GM12865 (cell line): ENCODE data around the gene EDN2.

Source experiments
- DNase-seq: peaks from one replicate; pipeline ENCODE4 v3.0.0; 2010; ENCODE audit warnings: low read depth
- H3K4me3 ChIP-seq: 2 replicates; pipeline ENCODE4 v1.5.1; 2011; ENCODE audit warnings: mild to moderate bottlenecking, low read depth, low read length, control low read depth
- TF ChIP-seq, protein P1 (sequence below): IDR thresholded peaks from 2 replicates; pipeline ENCODE4 v1.5.1; 2011; ENCODE audit warnings: low read length, control low read depth, low read depth, inconsistent platforms; ENCODE audit not compliant: insufficient read depth; ENCODE audit errors: missing control alignments

EDN2 gene

GRCh38 chr1:41473738-41474362 is 10.6 kb downstream of the EDN2 start:
- DNase-seq, result no peak
- H3K4me3 ChIP-seq, result no peak overlapping the region
- TF ChIP-seq, protein P1, sequence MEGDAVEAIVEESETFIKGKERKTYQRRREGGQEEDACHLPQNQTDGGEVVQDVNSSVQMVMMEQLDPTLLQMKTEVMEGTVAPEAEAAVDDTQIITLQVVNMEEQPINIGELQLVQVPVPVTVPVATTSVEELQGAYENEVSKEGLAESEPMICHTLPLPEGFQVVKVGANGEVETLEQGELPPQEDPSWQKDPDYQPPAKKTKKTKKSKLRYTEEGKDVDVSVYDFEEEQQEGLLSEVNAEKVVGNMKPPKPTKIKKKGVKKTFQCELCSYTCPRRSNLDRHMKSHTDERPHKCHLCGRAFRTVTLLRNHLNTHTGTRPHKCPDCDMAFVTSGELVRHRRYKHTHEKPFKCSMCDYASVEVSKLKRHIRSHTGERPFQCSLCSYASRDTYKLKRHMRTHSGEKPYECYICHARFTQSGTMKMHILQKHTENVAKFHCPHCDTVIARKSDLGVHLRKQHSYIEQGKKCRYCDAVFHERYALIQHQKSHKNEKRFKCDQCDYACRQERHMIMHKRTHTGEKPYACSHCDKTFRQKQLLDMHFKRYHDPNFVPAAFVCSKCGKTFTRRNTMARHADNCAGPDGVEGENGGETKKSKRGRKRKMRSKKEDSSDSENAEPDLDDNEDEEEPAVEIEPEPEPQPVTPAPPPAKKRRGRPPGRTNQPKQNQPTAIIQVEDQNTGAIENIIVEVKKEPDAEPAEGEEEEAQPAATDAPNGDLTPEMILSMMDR, result no peak

DNA sequence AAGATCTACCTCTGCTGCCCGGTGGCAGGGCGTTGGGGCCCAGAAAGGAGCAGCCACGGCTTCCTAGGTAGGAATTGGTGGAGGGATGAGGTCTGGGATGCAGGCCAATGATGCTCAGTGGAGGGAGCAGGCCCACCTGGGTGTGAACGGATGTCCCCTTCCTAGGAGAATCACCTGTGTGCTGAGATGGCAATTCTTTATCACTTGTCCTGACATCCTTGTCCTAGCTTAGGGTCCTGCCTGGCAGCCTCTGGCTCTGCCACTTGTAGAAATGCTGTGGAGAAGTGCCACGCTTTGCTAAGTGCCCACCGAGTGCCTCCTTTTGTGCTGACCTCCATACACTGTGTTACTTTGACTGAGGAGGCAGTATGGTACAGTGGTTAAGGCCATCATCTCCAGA is 12.8 kb downstream of the EDN2 start:
- H3K4me3 ChIP-seq, result no peak overlapping the region
- TF ChIP-seq, protein P1, result no peak
- no peak for DNase-seq

DNA sequence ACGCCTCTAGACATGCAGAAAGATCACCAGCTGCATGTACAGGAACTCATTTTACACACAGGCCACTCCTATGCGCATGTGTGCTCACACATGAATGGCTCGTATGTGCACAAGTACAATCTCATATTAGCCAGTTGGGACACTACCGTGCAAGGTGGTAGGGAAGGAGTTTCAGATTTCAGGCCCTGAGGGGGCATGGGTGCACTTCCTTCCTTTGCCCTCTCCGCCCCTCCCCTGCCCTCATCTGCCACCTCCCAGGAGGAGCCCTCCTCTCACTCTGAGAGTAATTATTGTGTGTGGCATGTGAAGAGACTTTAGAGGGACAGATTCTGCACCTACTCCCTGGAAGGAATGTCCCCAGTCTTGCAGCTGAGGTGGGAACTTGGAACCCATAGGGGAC is 14.8 kb downstream of the EDN2 start:
- DNase-seq, result no peak
- TF ChIP-seq, protein P1, result no peak
- H3K4me3 ChIP-seq, result no peak overlapping the region

- no peak overlapping the region for H3K4me3 ChIP-seq
- no peak for DNase-seq
- TF ChIP-seq, protein P1, result no peak
Measured at GRCh38 chr1:41468122-41468762, 16.2 kb downstream of the EDN2 start.

- TF ChIP-seq, protein P1, result no peak
- H3K4me3 ChIP-seq, result no peak overlapping the region
- no peak for DNase-seq
Measured at GRCh38 chr1:41467673-41468072, 16.8 kb downstream of the EDN2 start.

DNA sequence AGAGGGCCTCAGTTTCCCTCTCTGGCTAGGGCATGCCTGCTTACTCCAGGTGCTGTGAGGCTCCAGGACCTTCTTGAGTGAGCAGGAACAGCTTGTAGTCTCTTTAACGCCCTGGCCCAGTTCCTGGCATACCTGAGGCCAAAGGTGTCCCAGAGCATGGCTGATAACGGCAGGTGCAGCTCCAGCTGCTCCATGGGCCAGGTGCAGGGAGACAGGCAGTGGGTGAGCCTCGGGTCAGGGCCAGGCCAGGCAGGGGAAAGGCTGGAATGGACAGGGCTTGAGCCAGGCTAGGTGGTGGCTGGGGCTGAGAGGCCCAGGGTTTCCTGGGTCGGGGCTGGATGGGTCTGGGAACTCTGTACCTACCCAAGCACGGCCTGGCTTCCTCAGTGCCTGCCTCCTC is 18.3 kb downstream of the EDN2 start:
- no peak overlapping the region for H3K4me3 ChIP-seq
- no peak for DNase-seq
- TF ChIP-seq, protein P1, result no peak

GRCh38 chr1:41465741-41466140 is 18.7 kb downstream of the EDN2 start:
- H3K4me3 ChIP-seq, result no peak overlapping the region
- TF ChIP-seq, protein P1, result no peak
- DNase-seq, result no peak
